Measurements from ENCODE around the gene CFAP157.
A peak's percentile ranks its signal among the peaks of the same experiment; 100 is the strongest.

The CFAP157 gene

GRCh38 chr9:127706836-127707241, at the start of gene CFAP157:
CFAP157 (plus strand) TSS chr9:127706988; CDS start chr9:127707032, 44 bp downstream.
- DNase-seq: no peak

GRCh38 chr9:127658428-127658827, 48.4 kb upstream of the CFAP157 start:
- DNase-seq: no peak

- peak; percentile 58 for DNase-seq
Observed at GRCh38 chr9:127660886-127661741, 45.7 kb upstream of the CFAP157 start.

GRCh38 chr9:127662617-127663016, 44.2 kb upstream of the CFAP157 start:
- DNase-seq: no peak

GRCh38 chr9:127664324-127664677, 42.5 kb upstream of the CFAP157 start:
- DNase-seq: no peak

- DNase-seq: no peak
Observed at GRCh38 chr9:127664678-127665507, 41.9 kb upstream of the CFAP157 start.

- no peak for DNase-seq
Observed at GRCh38 chr9:127667127-127667844, 39.5 kb upstream of the CFAP157 start.

GRCh38 chr9:127667906-127668305, 38.9 kb upstream of the CFAP157 start:
- DNase-seq: no peak

GRCh38 chr9:127673234-127673633, 33.6 kb upstream of the CFAP157 start:
- DNase-seq: no peak

GRCh38 chr9:127676638-127677037, 30.1 kb upstream of the CFAP157 start:
- no peak for DNase-seq

GRCh38 chr9:127679506-127679905, 27.3 kb upstream of the CFAP157 start:
- DNase-seq: no peak

- DNase-seq: no peak
Observed at GRCh38 chr9:127680226-127680625, 26.6 kb upstream of the CFAP157 start.

GRCh38 chr9:127680846-127681245, 25.9 kb upstream of the CFAP157 start:
- no peak for DNase-seq

GRCh38 chr9:127682351-127683136, 24.2 kb upstream of the CFAP157 start:
- DNase-seq: no peak

GRCh38 chr9:127683723-127684122, 23.1 kb upstream of the CFAP157 start:
- no peak for DNase-seq

GRCh38 chr9:127684576-127684975, 22.2 kb upstream of the CFAP157 start:
- DNase-seq: no peak

- no peak for DNase-seq
Observed at GRCh38 chr9:127686461-127687393, 20.1 kb upstream of the CFAP157 start.

GRCh38 chr9:127689329-127690000, 17.3 kb upstream of the CFAP157 start:
- no peak for DNase-seq

- DNase-seq: no peak
Observed at GRCh38 chr9:127690735-127691134, 16.1 kb upstream of the CFAP157 start.

GRCh38 chr9:127692071-127692470, 14.7 kb upstream of the CFAP157 start:
- DNase-seq: no peak

- no peak for DNase-seq
Observed at GRCh38 chr9:127693143-127693542, 13.6 kb upstream of the CFAP157 start.

All from NCI-H1436 treated with DMSO at 0.1 percent for 48 hours (cell line).